HG03342 (cell line): Measurements from ENCODE around the gene DRGX.
A peak's percentile ranks its signal among the peaks of the same experiment; 100 is the strongest.

Experiments
- ATAC-seq: cut with Tn5 transposase; IDR thresholded peaks from one replicate; pipeline ENCODE4 v1.9.1; 2021; ENCODE audit warnings: mild to moderate bottlenecking, moderate library complexity; ENCODE audit not compliant: unreplicated experiment

The DRGX gene

GRCh38 chr10:49408519-49409306 is 12.8 kb upstream of the DRGX start:
- ATAC-seq, result no peak

- ATAC-seq, result no peak
These were observed 11.8 kb upstream of the DRGX start for GRCh38 chr10:49407552-49408137.

GRCh38 chr10:49407151-49407550 is 11.3 kb upstream of the DRGX start:
- ATAC-seq, result no peak

- no peak for ATAC-seq
These were observed 8.5 kb upstream of the DRGX start for GRCh38 chr10:49404321-49404878.

- ATAC-seq, result no peak
These were observed 7.5 kb upstream of the DRGX start for GRCh38 chr10:49403363-49403762.

GRCh38 chr10:49400365-49400764 is 4.5 kb upstream of the DRGX start:
- ATAC-seq, result no peak

- ATAC-seq, result no peak
These were observed 3.1 kb upstream of the DRGX start for GRCh38 chr10:49398986-49399385.

GRCh38 chr10:49398000-49398861 is 2.3 kb upstream of the DRGX start:
- ATAC-seq, result peak; percentile 64

- no peak for ATAC-seq
These were observed 1.4 kb upstream of the DRGX start for GRCh38 chr10:49397036-49397999.

- ATAC-seq, result no peak
These were observed 744 bp upstream of the DRGX start for GRCh38 chr10:49396666-49396999.

- no peak for ATAC-seq
These were observed 752 bp downstream of the DRGX start for GRCh38 chr10:49394933-49395740.

GRCh38 chr10:49393757-49394156 is 2.1 kb downstream of the DRGX start:
- no peak for ATAC-seq

- ATAC-seq, result no peak
These were observed 2.6 kb downstream of the DRGX start for GRCh38 chr10:49393301-49393700.

GRCh38 chr10:49389361-49389933 is 6.4 kb downstream of the DRGX start:
- ATAC-seq, result no peak

- no peak for ATAC-seq
These were observed 7.7 kb downstream of the DRGX start for GRCh38 chr10:49388161-49388560.

GRCh38 chr10:49387071-49387470 is 8.8 kb downstream of the DRGX start:
- no peak for ATAC-seq

- no peak for ATAC-seq
These were observed 9.7 kb downstream of the DRGX start for GRCh38 chr10:49385939-49386922.
